Aorta (tissue), 5 donors: ENCODE measurements around the gene CCBE1. TPM values are rescaled to one million over a fixed set of nuclear protein-coding genes. Genes with fewer than 3 reads are reported as not detected.

ENCODE experiments used
- ATAC-seq: fragments of 200-7000 bp; cut with Tn5 transposase; one replicate; pipeline ENCODE4 v1.9.1; 2022; ENCODE audit warnings: moderate library complexity; ENCODE audit not compliant: low FRiP score
- DNase-seq, 2 donors: peaks; one replicate each; pipeline ENCODE4 v3.0.0-alpha.2; 2020
- H3K27ac ChIP-seq, 2 donors: one replicate each; pipeline ENCODE4 v1.5.1; 2013; ENCODE audit warnings: low read length in 2 of 2, mild to moderate bottlenecking in 2 of 2, moderate library complexity in 2 of 2, control low read depth in 1 of 2, inconsistent platforms in 1 of 2, low read depth in 1 of 2
- H3K27me3 ChIP-seq, 2 donors: one replicate each; pipeline ENCODE4 v1.6.1; 2013; ENCODE audit warnings: control low read depth in 1 of 2, low read length in 1 of 2, mild to moderate bottlenecking in 1 of 2, moderate library complexity in 1 of 2; ENCODE audit not compliant: insufficient read depth in 2 of 2, control insufficient read depth in 1 of 2
- H3K36me3 ChIP-seq, 2 donors: one replicate each; pipeline ENCODE4 v1.6.1; 2013; ENCODE audit warnings: control low read depth in 1 of 2, low read length in 1 of 2, mild to moderate bottlenecking in 1 of 2; ENCODE audit not compliant: insufficient read depth in 2 of 2, control insufficient read depth in 1 of 2
- H3K4me1 ChIP-seq, 2 donors: one replicate each; pipeline ENCODE4 v1.6.1; 2013; ENCODE audit warnings: low read length in 2 of 2, control low read depth in 1 of 2, mild to moderate bottlenecking in 1 of 2, moderate library complexity in 1 of 2; ENCODE audit not compliant: insufficient read depth in 2 of 2, control insufficient read depth in 1 of 2
- H3K4me3 ChIP-seq, 2 donors: one replicate each; pipeline ENCODE4 v1.5.1; 2013; ENCODE audit warnings: low read length in 2 of 2, control low read depth in 1 of 2, mild to moderate bottlenecking in 1 of 2
- H3K9me3 ChIP-seq: one replicate; pipeline ENCODE4 v1.6.1; 2013; ENCODE audit warnings: mild to moderate bottlenecking, low read length; ENCODE audit not compliant: control insufficient read depth
- WGBS, 2 donors: extraction: QIAGEN DNeasy Blood & Tissue Kit; methylation state at CpG; one replicate each; pipeline ENCODE4 v1.1.7; 2013; 5-methylcytosine and 5-hydroxymethylcytosine counted together
- intact Hi-C, 2 donors: fragments of 100-400 bp; cut with DNase I; formaldehyde crosslinking; loops; one replicate each; pipeline versions ENCODE4 v1.14.2 to v1.15.0; 2022
- polyA plus RNA-seq, 2 donors: library from polyadenylated mRNA; stranded (reverse); fragments of 200-250 nt; gene quantifications; one replicate each; pipeline ENCODE4 v1.2.3, GENCODE V29; 2013
- total RNA-seq, 2 donors: library from RNA; stranded (reverse); fragmentation: NEBNext Ultra II Directional; extraction: Animal tissue kit (Norgen Biotek cat#: 25700); gene quantifications; one replicate each; pipeline ENCODE4 v1.2.1, GENCODE V29; 2021
- donor health status: healthy with polysubstance abuse.
- donor health status: Bipolar disorder and iron deficiency.
- donor health status: DM: no; HTN: no; CAD: no.
- donor health status: DM: no; HTN: no; CAD: no.
- donor health status: DM: yes; HTN: yes; CAD: no.

CCBE1 gene
- total and polyA plus RNA-seq, 4 donors, result 0.36 to 0.61 TPM; not detected in 2

GRCh38 chr18:59621027-59621426 is 76.2 kb downstream of the CCBE1 start:
- no peak for ATAC-seq
- Histone ChIP-seq H3K9me3 (no peaks in the 10 kb centered on the region), H3K36me3 (no peaks in the 10 kb centered on the region), H3K4me3 (no peak overlapping the region), H3K27me3 (peaks cover 0 to 3% of the 10 kb centered on the region in 2 donors), H3K27ac (no peak overlapping the region), H3K4me1 (peaks cover 0 to 6% of the 10 kb centered on the region in 2 donors)
- intact Hi-C loops, result no loop called here
- no peak for DNase-seq

- Histone ChIP-seq H3K9me3 (no peaks in the 10 kb centered on the region), H3K27ac (no peak overlapping the region), H3K36me3 (no peaks in the 10 kb centered on the region), H3K27me3 (peaks cover 0 to 3% of the 10 kb centered on the region in 2 donors), H3K4me1 (peaks cover 0 to 6% of the 10 kb centered on the region in 2 donors), H3K4me3 (no peak overlapping the region)
- ATAC-seq (no peak), DNase-seq (no peak)
- intact Hi-C loops, result no loop called here
- WGBS, 2 donors, result 90 to 92% methylated on average over 1 of the region's 1 CpG
Observed at GRCh38 chr18:59620381-59620780, 76.8 kb downstream of the CCBE1 start.

DNA sequence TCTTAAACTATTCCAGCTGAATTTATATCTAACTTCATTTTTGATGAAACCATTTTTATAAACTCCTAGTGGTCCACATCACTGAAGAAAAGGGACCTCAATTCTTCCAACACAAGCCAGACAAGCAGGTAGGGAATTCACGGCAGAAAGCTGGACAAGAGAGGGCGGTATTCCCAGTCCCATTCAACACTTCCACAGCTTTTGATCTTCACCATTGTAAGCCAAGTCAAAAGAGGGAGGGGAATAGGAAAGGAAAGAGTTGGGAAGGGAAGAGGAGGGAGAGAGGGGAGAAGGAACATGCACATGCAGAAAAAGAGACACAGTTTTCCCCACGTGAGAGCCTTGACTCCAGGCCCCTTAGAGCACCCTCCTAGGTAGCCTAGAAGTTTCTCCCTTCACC is 77.4 kb downstream of the CCBE1 start:
- H3K27me3 ChIP-seq, result peaks cover 0 to 3% of the 10 kb centered on the region in 2 donors
- intact Hi-C loops, result no loop called here
- DNase-seq, result no peak
- H3K27ac ChIP-seq, result no peak overlapping the region
- peaks cover 0 to 6% of the 10 kb centered on the region in 2 donors for H3K4me1 ChIP-seq
- 66 to 74% methylated on average over 3 of the region's 3 CpGs for WGBS, 2 donors
- H3K9me3 ChIP-seq, result peaks cover 2% of the 10 kb centered on the region
- no peak overlapping the region for H3K4me3 ChIP-seq
- no peaks in the 10 kb centered on the region for H3K36me3 ChIP-seq
- no peak for ATAC-seq

- ATAC-seq, result no peak
- Histone ChIP-seq H3K4me1 (no peaks in the 10 kb centered on the region), H3K27ac (no peak overlapping the region), H3K4me3 (no peak overlapping the region), H3K9me3 (peaks cover 2% of the 10 kb centered on the region), H3K36me3 (no peaks in the 10 kb centered on the region), H3K27me3 (peaks cover 0 to 3% of the 10 kb centered on the region in 2 donors)
- intact Hi-C loops, result no loop called here
- no peak for DNase-seq
- 28 to 36% methylated on average over 3 of the region's 3 CpGs for WGBS, 2 donors
Observed at GRCh38 chr18:59617468-59617932, 79.7 kb downstream of the CCBE1 start.

DNA sequence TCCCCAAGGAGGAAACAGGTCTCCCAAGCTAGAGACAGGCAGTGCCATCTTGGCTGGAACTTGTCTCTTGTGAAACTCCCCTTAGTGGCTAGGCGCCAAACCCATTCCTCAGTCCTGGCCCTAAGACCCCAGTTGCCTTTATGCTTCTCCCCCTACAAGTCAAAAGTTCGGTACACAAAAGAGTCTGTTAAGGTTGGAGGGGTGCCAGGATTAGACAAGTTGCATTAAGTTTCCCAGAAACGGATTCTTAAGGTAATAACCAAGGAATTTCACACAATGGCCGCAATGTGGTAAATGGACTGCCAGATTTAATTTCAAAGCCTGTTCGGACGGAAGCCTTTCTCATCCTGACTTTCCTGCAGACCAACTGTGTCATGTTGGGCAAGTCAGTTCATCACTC is 80.7 kb downstream of the CCBE1 start:
- DNase-seq (no peak), ATAC-seq (no peak)
- Histone ChIP-seq H3K27me3 (peaks cover 0 to 3% of the 10 kb centered on the region in 2 donors), H3K36me3 (no peaks in the 10 kb centered on the region), H3K27ac (no peak overlapping the region), H3K4me1 (no peaks in the 10 kb centered on the region), H3K9me3 (peaks cover 2% of the 10 kb centered on the region), H3K4me3 (no peak overlapping the region)
- 41 to 48% methylated on average over 6 of the region's 6 CpGs for WGBS, 2 donors
- intact Hi-C loops, result no loop called here

DNA sequence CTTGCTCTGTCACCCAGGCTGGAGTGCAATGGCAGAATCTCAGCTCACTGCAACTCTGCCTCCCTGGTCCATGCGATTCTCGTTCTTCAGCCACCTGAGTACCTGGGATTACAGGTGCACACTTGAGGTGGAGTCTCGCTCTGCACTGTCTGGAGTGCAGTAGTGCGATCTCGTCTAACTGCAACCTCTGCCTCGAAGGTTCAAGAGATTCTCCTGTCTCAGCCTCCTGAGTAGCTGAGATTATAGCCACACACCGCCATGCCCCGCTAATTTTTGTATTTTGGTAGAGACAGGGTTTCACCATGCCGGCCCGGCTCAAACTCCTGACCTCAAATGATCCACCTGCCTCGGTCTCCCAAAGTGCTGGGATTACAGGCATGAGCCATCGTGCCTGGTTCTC is 83.3 kb downstream of the CCBE1 start:
- intact Hi-C loops, result no loop called here
- WGBS, 2 donors, result 95 to 96% methylated on average over 12 of the region's 12 CpGs
- H3K9me3 ChIP-seq, result peaks cover 2% of the 10 kb centered on the region

GRCh38 chr18:59612381-59612780 is 84.8 kb downstream of the CCBE1 start:
- peaks cover 0 to 3% of the 10 kb centered on the region in 2 donors for H3K27me3 ChIP-seq
- H3K9me3 ChIP-seq, result peaks cover 2% of the 10 kb centered on the region
- no peak overlapping the region for H3K4me3 ChIP-seq
- intact Hi-C loops, result no loop called here
- DNase-seq, result no peak
- no peak for ATAC-seq
- no peaks in the 10 kb centered on the region for H3K36me3 ChIP-seq
- WGBS, 2 donors, result 8 to 21% methylated on average over 1 of the region's 1 CpG
- no peaks in the 10 kb centered on the region for H3K4me1 ChIP-seq
- H3K27ac ChIP-seq, result no peak overlapping the region

More for the DNA sequence above, 83.3 kb downstream of the CCBE1 start:
- Histone ChIP-seq H3K4me1 (no peaks in the 10 kb centered on the region), H3K36me3 (no peaks in the 10 kb centered on the region), H3K4me3 (no peak overlapping the region), H3K27ac (no peak overlapping the region), H3K27me3 (peaks cover 0 to 3% of the 10 kb centered on the region in 2 donors)
- no peak for DNase-seq
- ATAC-seq, result no peak

GRCh38 chr18:59610546-59611140 is 86.6 kb downstream of the CCBE1 start:
- Histone ChIP-seq H3K36me3 (no peaks in the 10 kb centered on the region), H3K27ac (no peak overlapping the region), H3K27me3 (no peaks in the 10 kb centered on the region), H3K9me3 (peaks cover 2% of the 10 kb centered on the region), H3K4me1 (no peaks in the 10 kb centered on the region), H3K4me3 (no peak overlapping the region)
- 74 to 91% methylated on average over 5 of the region's 5 CpGs for WGBS, 2 donors
- no peak for DNase-seq
- intact Hi-C loops, result no loop called here
- ATAC-seq, result no peak

DNA sequence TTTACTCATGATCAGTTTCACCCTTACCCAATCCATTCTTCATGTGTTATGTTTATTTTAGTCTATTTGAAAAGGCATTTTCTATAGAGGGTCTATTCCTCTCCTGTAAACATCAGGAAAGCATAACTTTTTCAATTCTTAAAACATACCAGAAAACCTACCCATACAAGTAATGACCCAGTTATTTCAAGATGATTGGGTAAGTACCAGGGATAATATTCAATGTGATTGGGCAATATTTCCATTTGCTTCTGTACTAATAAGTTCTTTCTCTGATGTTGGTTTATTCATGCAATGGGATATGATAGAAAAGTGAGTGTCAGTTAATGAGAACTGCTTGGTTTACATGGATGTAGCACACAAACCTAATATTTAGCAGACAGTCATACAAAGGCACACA is 87.6 kb downstream of the CCBE1 start:
- intact Hi-C loops, result no loop called here
- no peak for ATAC-seq
- no peak overlapping the region for H3K27ac ChIP-seq
- DNase-seq, result no peak
- no peaks in the 10 kb centered on the region for H3K4me1 ChIP-seq
- H3K9me3 ChIP-seq, result no peaks in the 10 kb centered on the region
- no peaks in the 10 kb centered on the region for H3K36me3 ChIP-seq
- no peaks in the 10 kb centered on the region for H3K27me3 ChIP-seq
- no peak overlapping the region for H3K4me3 ChIP-seq
